GM19467 (cell line): ENCODE measurements around the gene HOXB5.

Experiments
- ATAC-seq: cut with Tn5 transposase; IDR thresholded peaks from one replicate; pipeline ENCODE4 v1.9.1; 2021; ENCODE audit warnings: mild to moderate bottlenecking, moderate library complexity; ENCODE audit not compliant: unreplicated experiment

Gene HOXB5

GRCh38 chr17:48551596-48552465, 41.7 kb downstream of the HOXB5 start:
- ATAC-seq = no peak

GRCh38 chr17:48551214-48551555, 42.4 kb downstream of the HOXB5 start:
- no peak for ATAC-seq

- ATAC-seq = no peak
Measured at GRCh38 chr17:48550502-48551213, 42.9 kb downstream of the HOXB5 start.

- ATAC-seq = no peak
Measured at GRCh38 chr17:48549914-48550501, 43.6 kb downstream of the HOXB5 start.

- no peak for ATAC-seq
Measured at GRCh38 chr17:48549281-48549630, 44.3 kb downstream of the HOXB5 start.

- no peak for ATAC-seq
Measured at GRCh38 chr17:48548523-48549280, 44.9 kb downstream of the HOXB5 start.

DNA sequence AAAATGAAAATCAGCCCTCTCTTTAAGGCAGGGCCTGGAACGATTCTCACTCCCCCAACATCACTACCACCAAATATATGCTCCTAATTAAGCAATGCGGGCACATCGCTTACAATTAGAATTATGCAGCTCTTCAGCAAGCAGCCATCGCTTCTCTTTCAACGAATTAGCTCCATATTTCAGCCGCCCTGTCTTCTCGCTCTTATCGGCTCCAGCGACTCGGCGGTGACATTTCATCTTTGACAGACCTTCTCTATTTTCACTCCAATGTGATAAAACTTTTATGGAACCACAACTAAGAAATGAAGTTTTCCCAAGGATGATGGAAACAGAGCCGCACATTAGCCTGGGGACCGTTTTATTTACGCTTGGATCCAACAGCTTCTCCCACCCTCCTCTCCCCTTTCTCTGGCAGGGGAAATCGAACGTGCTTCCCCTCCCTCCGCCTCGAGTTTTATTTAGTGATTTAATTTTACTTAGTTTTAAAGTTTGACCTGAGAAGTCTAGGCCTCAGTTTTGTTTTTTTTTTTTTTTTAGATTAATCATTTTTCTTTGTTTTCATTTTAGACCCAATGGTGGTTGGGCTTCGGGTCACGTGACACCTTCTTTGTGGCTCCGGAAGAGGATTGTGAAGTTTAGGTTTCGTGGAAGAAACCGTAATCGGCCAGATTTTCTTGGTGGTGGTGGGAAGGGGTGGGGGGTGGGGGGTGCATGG, 45.6 kb downstream of the HOXB5 start:
- no peak for ATAC-seq

- no peak for ATAC-seq
Measured at GRCh38 chr17:48546924-48547807, 46.4 kb downstream of the HOXB5 start.

DNA sequence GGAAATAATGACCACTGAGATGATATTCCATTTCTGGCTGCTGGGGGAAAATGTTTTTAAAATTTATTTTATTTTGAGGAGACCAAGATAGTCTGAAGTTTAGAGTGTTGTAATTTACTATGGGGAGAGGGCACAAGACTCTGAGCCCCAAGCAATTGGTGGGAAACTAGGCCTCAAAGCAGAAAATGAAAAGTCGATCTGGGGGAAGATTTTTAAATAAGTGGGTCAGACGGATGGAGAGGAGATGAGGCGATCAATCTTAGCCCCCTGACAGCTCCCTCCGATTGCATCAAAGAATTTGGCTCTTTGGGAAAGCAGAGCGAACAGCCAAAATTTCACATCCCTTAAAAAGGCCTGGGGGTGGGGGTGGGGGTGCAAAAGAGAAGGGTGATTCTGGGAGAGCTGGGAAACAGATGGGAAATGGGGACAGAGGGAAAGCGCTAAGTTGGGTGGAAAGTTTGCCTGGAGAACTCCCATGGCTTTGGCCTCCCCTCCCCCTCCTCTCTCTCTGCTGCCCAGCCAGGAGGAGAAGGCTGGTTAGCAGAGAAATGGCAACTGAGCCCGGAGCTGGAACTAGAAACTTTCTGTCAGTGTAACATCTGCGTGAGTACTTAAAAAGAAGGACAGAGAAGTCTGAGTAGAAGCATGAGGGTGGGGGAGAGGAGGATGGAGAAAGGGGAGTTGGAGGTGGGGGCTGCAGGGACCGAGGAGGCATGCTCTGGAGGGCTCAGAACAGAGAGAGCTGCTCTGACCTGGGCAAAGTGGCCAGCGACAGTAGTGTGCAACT, 47.2 kb downstream of the HOXB5 start:
- no peak for ATAC-seq

DNA sequence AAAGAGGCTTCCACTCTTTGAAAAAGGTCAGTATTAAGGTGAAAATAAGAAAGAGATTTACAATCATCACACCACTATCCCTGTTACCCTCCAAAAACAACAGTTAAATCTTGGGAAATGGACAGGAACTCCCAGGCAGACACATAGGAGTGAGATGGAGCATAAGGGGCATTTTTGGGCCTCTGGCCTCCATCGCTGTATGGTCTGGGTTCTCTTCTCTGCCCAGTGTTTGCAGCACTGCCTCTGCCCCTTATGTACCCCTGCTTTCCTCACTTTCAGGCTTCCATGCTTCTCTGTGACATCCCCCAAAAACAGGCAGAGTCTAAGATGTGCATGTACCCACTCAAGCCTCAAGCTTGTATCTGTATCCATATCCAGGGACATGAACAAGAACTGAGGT, 48.0 kb downstream of the HOXB5 start:
- ATAC-seq = no peak

GRCh38 chr17:48545022-48545375, 48.6 kb downstream of the HOXB5 start, which contains the start of gene HOXB2:
Gene HOXB2, minus strand, starts transcription at chr17:48545109. Its CDS starts 198 bp downstream, at chr17:48544911.
- no peak for ATAC-seq

DNA sequence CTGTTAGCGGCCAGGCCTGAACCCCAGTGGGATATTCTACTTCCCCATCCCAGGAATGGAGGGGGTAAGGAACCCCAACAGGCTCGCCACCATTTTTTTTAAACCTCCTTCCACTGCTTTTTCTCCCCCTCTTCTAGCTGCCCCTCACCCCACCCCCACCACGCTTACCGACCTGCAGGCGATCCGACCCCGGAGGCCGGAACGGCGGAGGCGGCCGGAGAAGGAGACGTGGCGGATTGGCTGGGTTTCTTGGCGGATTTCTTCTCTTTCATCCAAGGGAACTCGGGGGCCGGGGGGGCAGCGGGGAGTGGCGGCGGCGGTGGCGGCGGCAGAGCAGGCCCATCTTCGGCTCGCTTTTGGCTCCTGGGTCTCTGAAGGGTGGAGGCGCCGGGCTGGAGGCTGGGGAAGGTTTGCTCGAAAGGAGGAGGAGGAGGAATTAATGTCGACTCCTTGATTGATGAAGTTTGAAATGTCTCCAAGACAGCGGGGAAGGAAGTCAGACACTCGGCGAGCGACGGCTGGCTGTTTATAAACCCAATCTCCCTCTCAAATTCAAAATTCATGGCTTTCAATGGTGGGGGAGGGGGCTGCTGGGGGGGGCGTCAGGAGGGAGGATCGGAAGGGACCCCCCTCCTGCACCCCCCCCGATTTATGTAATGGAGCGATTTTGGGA, 49.1 kb downstream of the HOXB5 start:
- ATAC-seq = no peak

- ATAC-seq = no peak
Measured at GRCh38 chr17:48543854-48544348, 49.7 kb downstream of the HOXB5 start.

GRCh38 chr17:48543107-48543853, 50.3 kb downstream of the HOXB5 start:
- peak; percentile 58 for ATAC-seq

DNA sequence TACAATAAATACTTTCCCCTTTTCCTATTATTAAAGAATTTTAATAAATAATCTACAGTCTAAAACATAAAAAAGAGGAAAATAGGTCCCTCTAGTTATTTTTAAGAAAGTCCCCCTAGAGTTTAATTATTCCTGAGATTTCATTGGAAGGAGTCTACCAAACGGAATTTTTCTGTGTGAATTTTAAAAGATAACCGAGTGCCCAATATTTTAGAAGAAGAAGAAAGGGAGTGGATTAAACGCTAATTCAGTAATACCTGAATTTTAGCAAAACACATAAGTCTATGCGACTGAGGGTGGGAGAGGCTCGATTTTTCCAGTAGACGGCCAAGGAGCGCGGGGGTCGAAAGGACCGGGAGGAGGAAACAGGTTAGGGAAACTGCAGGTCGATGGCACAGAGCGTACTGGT, 50.9 kb downstream of the HOXB5 start:
- ATAC-seq = no peak

DNA sequence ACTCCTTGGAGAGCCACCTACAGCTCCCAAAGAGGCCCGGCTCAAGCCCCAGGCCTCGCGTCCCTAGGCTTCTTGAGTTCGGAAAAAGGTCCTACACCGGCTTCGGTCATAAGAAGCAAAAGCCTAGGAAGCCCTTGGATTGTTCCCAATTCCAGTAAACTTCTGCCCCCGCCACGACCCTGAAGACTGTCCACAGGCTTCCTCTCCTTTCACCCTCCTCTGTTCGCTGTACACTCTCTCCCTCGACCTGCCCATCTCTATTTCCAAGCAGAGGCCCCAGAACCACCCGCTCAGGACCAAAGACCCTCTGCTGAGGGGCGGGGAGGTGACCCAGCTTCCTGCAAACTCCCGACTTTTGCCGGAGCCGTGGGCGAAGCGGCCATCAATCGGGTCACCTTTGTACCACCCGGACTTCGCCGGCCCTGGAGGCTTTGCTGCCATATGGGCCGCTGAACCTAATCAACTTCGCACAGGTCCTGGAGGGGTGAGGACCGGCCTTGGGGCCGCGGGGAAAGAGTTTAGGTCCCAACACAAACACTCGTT, 51.4 kb downstream of the HOXB5 start:
- ATAC-seq = no peak

DNA sequence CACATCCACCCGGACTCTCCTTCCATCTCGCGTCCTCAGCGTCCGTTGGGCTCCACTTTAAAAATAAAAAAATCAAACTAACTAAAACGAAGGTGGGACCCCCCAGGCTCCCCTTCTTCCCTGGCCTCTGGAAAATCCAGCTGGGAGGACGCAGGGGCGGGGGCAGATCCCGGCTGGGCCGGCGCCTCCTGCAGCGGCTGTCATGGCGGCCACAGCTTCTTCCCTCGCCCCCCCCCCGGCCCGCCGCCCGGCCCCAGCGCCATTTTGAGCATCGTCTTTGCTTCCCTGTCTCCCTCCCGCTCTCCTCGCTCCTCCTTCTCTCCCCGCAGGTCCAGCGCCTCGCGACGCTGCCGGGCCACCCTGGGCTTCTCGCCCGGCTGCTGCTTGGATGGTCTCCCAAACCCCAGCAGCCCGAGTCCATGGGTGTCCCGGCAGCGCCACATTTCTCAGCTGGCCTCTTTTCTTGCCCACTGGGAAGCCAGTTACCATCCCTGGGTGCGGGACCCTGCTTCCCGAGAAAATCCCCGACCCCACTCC, 51.9 kb downstream of the HOXB5 start:
- no peak for ATAC-seq
